Measurements from ENCODE around the gene TMEM94.
"Not testable (repeated sequence)": the region's sequence is repeated elsewhere in the genome, so short reads cannot be mapped to it uniquely, and the experiment has no call there.

The TMEM94 gene

DNA sequence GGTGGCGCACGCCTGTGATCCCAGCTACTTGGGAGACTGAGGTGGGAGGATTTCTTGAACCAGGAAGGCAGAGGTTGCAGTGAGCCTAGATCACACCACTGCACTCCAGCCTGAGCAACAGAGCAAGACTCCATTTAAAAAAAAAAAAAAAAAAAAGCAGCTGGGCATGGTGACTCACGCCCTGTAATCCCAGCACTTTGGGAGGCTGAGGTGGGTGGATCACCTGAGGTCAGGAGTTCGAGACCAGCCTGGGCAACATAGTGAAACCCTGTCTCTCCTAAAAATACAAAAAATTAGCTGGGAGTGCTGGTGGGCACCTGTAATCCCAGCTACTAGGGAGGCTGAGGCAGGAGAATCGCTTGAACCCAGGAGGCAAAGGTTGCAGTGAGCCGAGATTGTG is 10.5 kb upstream of the TMEM94 start:
- not testable (repeated sequence) for DNase-seq (ENCODE audit: low read depth in 2 of 2)

- no peak for DNase-seq (ENCODE audit: low read depth in 2 of 2)
Observed at GRCh38 chr17:75447951-75448856, 8.2 kb upstream of the TMEM94 start.

- DNase-seq (ENCODE audit: low read depth in 2 of 2), result no peak
Observed at GRCh38 chr17:75450270-75450669, 6.2 kb upstream of the TMEM94 start.

DNA sequence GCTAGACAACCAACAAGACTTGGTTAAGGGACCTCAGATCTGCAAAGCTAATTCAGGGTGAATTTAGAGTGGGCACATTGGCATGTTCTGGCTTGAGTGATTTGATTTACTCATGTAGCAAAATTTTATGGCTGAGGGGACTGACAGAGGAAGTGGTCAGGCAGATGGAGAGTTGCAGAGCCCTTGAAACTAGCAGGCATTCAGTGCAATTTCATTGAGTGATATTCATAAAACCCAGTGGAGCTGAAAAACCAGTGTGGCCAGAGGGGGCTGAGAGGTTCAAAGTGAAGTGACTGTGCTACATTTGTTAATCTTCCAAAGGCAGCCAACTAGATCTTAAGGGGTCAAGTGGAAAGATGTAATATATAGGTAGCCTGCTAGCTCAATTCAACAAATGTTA is 2.2 kb upstream of the TMEM94 start:
- no peak for DNase-seq (ENCODE audit: low read depth in 2 of 2)

GRCh38 chr17:75454672-75455071 is 1.8 kb upstream of the TMEM94 start:
- DNase-seq (ENCODE audit: low read depth in 2 of 2), result not testable (repeated sequence)

GRCh38 chr17:75456039-75456416 is 407 bp upstream of the TMEM94 start:
- DNase-seq (ENCODE audit: low read depth in 2 of 2), result no peak

DNA sequence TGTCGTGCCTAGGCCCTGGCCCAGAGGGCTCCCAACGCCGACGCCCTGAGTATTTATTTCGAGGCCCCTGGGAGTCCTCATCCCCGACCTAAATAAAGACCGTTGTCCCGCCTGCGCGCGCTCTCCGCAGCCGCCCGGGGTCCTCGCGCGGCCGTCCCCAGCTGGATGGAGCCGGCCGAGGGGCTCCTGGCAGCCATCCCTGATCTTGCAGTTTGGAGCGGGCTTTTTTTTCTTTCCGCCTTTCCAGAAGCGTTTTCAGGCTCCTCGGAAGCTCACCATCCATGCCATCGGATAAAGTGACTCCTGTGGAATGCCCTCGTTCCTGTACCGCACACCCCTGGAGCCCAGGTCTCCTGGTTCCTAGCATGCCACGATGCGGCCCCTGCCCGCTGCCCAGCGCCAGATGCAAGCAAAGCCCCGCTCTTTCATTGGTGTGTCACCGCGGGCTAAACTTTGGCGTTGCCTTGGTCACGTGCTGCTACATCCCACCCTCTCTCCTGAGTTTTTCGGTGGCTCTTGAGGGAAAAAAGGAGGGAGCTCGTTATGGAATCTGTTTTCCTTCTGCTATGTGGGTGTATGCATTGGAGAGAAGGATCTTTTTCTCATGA is 716 bp downstream of the TMEM94 start:
- no peak for DNase-seq (ENCODE audit: low read depth in 2 of 2)

- no peak for DNase-seq (ENCODE audit: low read depth in 2 of 2)
Observed at GRCh38 chr17:75459246-75459589, 2.8 kb downstream of the TMEM94 start.

GRCh38 chr17:75459590-75460267 is 3.3 kb downstream of the TMEM94 start:
- DNase-seq (ENCODE audit: low read depth in 2 of 2), result no peak

GRCh38 chr17:75460295-75460694 is 3.9 kb downstream of the TMEM94 start:
- no peak for DNase-seq (ENCODE audit: low read depth in 2 of 2)

DNA sequence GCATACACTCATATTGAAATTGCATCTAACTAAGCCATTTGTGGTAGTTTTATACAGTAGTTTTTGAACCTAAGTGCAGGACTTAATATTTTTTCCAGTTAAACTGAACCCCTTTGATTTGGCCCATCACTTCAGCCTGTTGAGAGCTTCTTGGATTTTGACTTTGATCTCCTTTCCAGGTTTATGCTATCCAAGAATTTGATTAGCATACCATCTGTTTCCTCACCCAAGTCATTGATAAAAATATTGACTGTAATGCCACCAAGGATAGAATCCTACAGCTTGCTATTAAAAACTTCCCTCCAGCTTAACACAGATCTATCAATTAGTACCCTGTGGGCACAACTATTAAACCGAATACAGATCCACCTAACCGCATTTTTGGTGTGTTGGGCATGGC is 7.2 kb downstream of the TMEM94 start:
- DNase-seq (ENCODE audit: low read depth in 2 of 2), result no peak

- DNase-seq (ENCODE audit: low read depth in 2 of 2), result no peak
Observed at GRCh38 chr17:75465039-75465438, 8.6 kb downstream of the TMEM94 start.

GRCh38 chr17:75468291-75468754 is 11.9 kb downstream of the TMEM94 start:
- DNase-seq (ENCODE audit: low read depth in 2 of 2), result no peak

DNA sequence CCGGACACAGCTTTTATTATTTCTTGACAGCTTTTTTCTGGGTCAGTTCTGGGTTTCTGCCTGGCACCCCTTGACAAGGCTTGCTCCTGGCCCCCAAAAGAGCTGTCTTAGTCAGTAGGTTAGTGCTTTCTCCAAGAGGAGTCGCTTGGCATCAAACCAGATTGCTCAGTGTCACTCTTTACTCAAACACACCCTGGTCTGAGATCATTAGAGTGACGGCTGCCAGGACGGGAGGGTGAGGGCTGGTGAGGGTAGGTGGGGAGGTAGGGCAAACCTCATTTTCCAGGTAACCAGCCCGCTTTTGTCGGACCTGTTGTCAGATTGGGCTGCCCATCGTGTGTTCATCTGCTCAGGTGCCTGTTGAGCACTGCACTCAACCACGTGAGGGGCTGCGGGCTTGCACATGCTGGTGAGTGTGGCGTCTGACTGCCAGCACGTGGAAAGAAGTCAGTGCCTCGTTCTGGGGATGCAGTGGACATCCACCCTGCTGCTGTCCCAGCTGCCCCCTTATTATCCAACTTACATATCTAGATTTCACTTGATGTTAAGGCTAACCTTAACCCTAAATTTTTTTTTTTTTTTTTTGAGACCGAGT is 12.4 kb downstream of the TMEM94 start:
- no peak for DNase-seq (ENCODE audit: low read depth in 2 of 2)

DNA sequence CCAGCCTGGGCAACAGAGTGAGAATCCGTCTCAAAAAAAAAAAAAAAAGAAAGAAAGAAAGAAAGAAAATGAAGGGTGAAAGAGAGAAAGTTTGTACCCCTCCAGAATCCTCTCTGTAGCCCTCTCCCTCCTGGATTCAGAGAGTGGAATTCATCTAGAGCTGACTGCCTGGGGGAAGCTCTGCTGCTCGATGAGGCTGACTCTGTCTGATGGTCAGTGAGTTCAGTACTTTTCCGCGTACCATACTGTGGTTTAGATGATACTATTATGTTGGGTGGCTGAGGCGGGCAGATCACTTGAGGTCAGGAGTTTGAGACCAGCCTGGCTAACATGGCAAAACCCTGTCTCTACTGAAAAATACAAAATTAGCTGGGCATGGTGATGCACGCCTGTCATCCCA is 14.8 kb downstream of the TMEM94 start:
- DNase-seq (ENCODE audit: low read depth in 2 of 2), result no peak

GRCh38 chr17:75472119-75472518 is 15.7 kb downstream of the TMEM94 start:
- DNase-seq (ENCODE audit: low read depth in 2 of 2), result no peak

DNA sequence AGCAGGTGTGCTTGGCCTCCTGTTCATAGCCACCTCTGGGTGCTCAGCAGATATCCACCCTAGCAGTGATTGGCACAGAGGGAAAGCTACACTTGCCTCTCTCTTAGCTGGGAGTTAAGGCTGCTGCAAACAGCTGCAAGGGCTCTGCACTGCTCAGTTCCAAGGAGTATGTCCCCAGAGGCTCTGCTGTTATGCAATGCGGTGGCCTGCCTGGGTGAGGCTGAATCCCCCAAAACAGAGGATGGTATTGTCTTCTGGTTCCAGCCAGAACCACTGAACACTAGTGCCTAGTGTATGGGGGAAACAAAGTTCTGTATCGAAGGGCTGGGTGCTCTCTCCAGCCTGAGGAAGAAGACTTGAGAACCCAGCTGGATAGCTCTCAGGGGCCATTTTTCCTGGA is 16.8 kb downstream of the TMEM94 start:
- no peak for DNase-seq (ENCODE audit: low read depth in 2 of 2)

GRCh38 chr17:75474736-75475135 is 18.3 kb downstream of the TMEM94 start:
- DNase-seq (ENCODE audit: low read depth in 2 of 2), result no peak

- no peak for DNase-seq (ENCODE audit: low read depth in 2 of 2)
Observed at GRCh38 chr17:75475144-75475835, 18.9 kb downstream of the TMEM94 start.

GRCh38 chr17:75475851-75476250 is 19.4 kb downstream of the TMEM94 start:
- DNase-seq (ENCODE audit: low read depth in 2 of 2), result no peak

DNA sequence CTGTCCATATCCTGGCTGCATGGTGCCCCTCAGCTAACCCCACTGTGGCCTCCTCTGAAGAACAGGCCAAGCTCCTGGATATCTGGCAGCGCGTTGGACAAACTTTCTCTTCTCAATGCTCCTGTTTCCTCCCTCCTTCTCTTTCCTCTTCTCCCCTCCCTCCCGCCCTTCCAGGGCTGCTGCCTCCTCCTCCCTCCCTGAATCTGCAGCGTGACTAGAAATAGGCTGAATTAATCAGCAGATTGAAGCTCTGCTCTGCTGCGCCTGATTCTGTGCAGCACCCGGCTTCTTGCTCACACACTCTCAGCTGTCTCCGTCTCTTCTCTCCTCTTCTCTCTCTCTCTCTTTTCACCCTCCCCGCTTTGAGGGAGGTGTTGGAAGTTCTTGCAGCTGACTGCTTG is 19.8 kb downstream of the TMEM94 start:
- no peak for DNase-seq (ENCODE audit: low read depth in 2 of 2)

Data from stimulated activated CD4-positive, alpha-beta T cell treated with anti-CD3 and anti-CD28 coated beads, Interleukin-1b, Interleukin-23, amount 100 ng/mL, for 1 hour (primary cell).